Osteocyte (in vitro differentiated cells): Measurements from ENCODE around the gene BTNL2. TPM values are rescaled to one million over a fixed set of nuclear protein-coding genes. Genes with fewer than 3 reads are reported as not detected.

Experiments
- DNase-seq: peaks from one replicate; pipeline ENCODE4 v3.0.0; 2021; ENCODE audit warnings: mixed read lengths; ENCODE audit not compliant: unreplicated experiment; ENCODE audit errors: extremely low spot score
- H3K27ac Mint-ChIP-seq: one replicate; pipeline ENCODE4 v1.8.0; 2021; ENCODE audit warnings: mild to moderate bottlenecking, mixed read lengths; ENCODE audit not compliant: unreplicated experiment
- H3K27me3 Mint-ChIP-seq: one replicate; pipeline ENCODE4 v1.8.0; 2021; ENCODE audit warnings: mixed read lengths; ENCODE audit not compliant: unreplicated experiment
- H3K36me3 Mint-ChIP-seq: one replicate; pipeline ENCODE4 v1.8.0; 2021; ENCODE audit warnings: mixed read lengths; ENCODE audit not compliant: unreplicated experiment
- H3K4me1 Mint-ChIP-seq: one replicate; pipeline ENCODE4 v1.8.0; 2021; ENCODE audit warnings: mixed read lengths; ENCODE audit not compliant: unreplicated experiment
- H3K4me3 Mint-ChIP-seq: one replicate; pipeline ENCODE4 v1.8.0; 2021; ENCODE audit warnings: mild to moderate bottlenecking, moderate library complexity, mixed read lengths; ENCODE audit not compliant: unreplicated experiment
- H3K9me3 Mint-ChIP-seq: one replicate; pipeline ENCODE4 v1.8.0; 2021; ENCODE audit warnings: mixed read lengths; ENCODE audit not compliant: unreplicated experiment
- CTCF ChIP-seq: fragments of 200-600 bp; sonication (generic); IDR thresholded peaks from 2 replicates; pipeline ENCODE4 v1.5.0; 2021; ENCODE audit warnings: antibody characterized with exemption, mild to moderate bottlenecking, moderate library complexity
- total RNA-seq: library from RNA; stranded (reverse); gene quantifications from 2 replicates; pipeline ENCODE4 v1.2.1, GENCODE V29; 2021

Gene BTNL2
- total RNA-seq, 1 donor from 2014 or later = not detected

GRCh38 chr6:32382757-32383420 lies 24.1 kb downstream of the BTNL2 start:
- Mint-ChIP-seq H3K27me3 (peaks cover 28% of the 10 kb centered on the region), H3K4me1 (no peaks in the 10 kb centered on the region), H3K27ac (no peak overlapping the region), H3K36me3 (no peaks in the 10 kb centered on the region), H3K4me3 (no peak overlapping the region), H3K9me3 (no peaks in the 10 kb centered on the region)
- TF ChIP-seq CTCF = no peak
- no peak for DNase-seq

GRCh38 chr6:32379545-32379944 lies 27.4 kb downstream of the BTNL2 start:
- H3K27me3 Mint-ChIP-seq = peaks cover 38% of the 10 kb centered on the region
- no peak for DNase-seq
- TF ChIP-seq CTCF = no peak
- H3K9me3 Mint-ChIP-seq = no peaks in the 10 kb centered on the region
- H3K4me1 Mint-ChIP-seq = no peaks in the 10 kb centered on the region
- H3K27ac Mint-ChIP-seq = no peak overlapping the region
- no peaks in the 10 kb centered on the region for H3K36me3 Mint-ChIP-seq
- no peak overlapping the region for H3K4me3 Mint-ChIP-seq

GRCh38 chr6:32375739-32376529 lies 31.0 kb downstream of the BTNL2 start:
- Mint-ChIP-seq H3K4me3 (no peak overlapping the region), H3K27me3 (peaks cover 19% of the 10 kb centered on the region), H3K27ac (no peak overlapping the region), H3K4me1 (no peaks in the 10 kb centered on the region), H3K36me3 (no peaks in the 10 kb centered on the region), H3K9me3 (no peaks in the 10 kb centered on the region)
- DNase-seq = no peak
- no peak for TF ChIP-seq CTCF

- no peak within 1 kb of the TSS for H3K4me3 Mint-ChIP-seq
- no peaks in the 10 kb centered on the region for H3K4me1 Mint-ChIP-seq
- H3K36me3 Mint-ChIP-seq = no peaks in the 10 kb centered on the region
- DNase-seq = no peak
- no peak for TF ChIP-seq CTCF
- H3K27ac Mint-ChIP-seq = no peak within 1 kb of the TSS
- peaks cover 4% of the 10 kb centered on the region for H3K27me3 Mint-ChIP-seq
- no peaks in the 10 kb centered on the region for H3K9me3 Mint-ChIP-seq
Observed at GRCh38 chr6:32371803-32372202, 35.2 kb downstream of the BTNL2 start, which contains the start of gene TSBP1. Gene TSBP1 (minus strand): TSS chr6:32371903. CDS start chr6:32371706, 197 bp downstream.

GRCh38 chr6:32371229-32371628 lies 35.8 kb downstream of the BTNL2 start:
- Mint-ChIP-seq H3K36me3 (no peaks in the 10 kb centered on the region), H3K27me3 (peaks cover under 1% of the 10 kb centered on the region), H3K4me3 (no peak overlapping the region), H3K9me3 (no peaks in the 10 kb centered on the region), H3K27ac (no peak overlapping the region), H3K4me1 (no peaks in the 10 kb centered on the region)
- no peak for DNase-seq
- TF ChIP-seq CTCF = no peak
